ENCODE results near the gene UBE2E2.

Gene UBE2E2

GRCh38 chr3:23623844-23624243 is 420.7 kb downstream of the UBE2E2 start:
- Histone ChIP-seq H3K9me3 (ENCODE audit: insufficient read depth, low read depth, low read length) (no peaks in the 10 kb centered on the region), H3K79me2 (ENCODE audit: insufficient read depth, low read length) (no peaks in the 10 kb centered on the region), H3K36me3 (ENCODE audit: insufficient read depth, low read length) (no peaks in the 10 kb centered on the region; the same call in 1 of the 2 replicates), H3K4me3 (ENCODE audit: low read length, poor library complexity, severe bottlenecking) (no peak overlapping the region), H2AFZ (ENCODE audit: low read length) (no peak overlapping the region), H3F3A (ENCODE audit: low read depth) (no peaks in the 10 kb centered on the region), H3K9me2 (replicated peaks; ENCODE audit: low read depth, low read length) (no peaks in the 10 kb centered on the region), H3K9ac (ENCODE audit: low read depth, low read length, poor library complexity, severe bottlenecking) (no peak overlapping the region), H3K4me1 (ENCODE audit: insufficient read depth, low read length, poor library complexity, severe bottlenecking) (no peaks in the 10 kb centered on the region), H3K27me3 (ENCODE audit: insufficient read depth, low read length, poor library complexity, severe bottlenecking) (no peaks in the 10 kb centered on the region), H3K4me2 (ENCODE audit: low read depth, low read length, poor library complexity, severe bottlenecking) (no peak overlapping the region), H4K20me1 (ENCODE audit: insufficient read depth, low read length, poor library complexity, severe bottlenecking) (no peaks in the 10 kb centered on the region)
- no peak for TF ChIP-seq EZH2phosphoT487 (IDR thresholded peaks at IDR 0.05; ENCODE audit: borderline replicate concordance)
- no peak for TF ChIP-seq CTCF (conservative IDR thresholded peaks at IDR 0.05; ENCODE audit: low read length)

GRCh38 chr3:23624305-23624704 is 421.2 kb downstream of the UBE2E2 start:
- H3K9ac ChIP-seq (ENCODE audit: low read depth, low read length, poor library complexity, severe bottlenecking), result no peak overlapping the region
- no peaks in the 10 kb centered on the region for H3K9me2 ChIP-seq (replicated peaks; ENCODE audit: low read depth, low read length)
- H3K79me2 ChIP-seq (ENCODE audit: insufficient read depth, low read length), result no peaks in the 10 kb centered on the region
- H2AFZ ChIP-seq (ENCODE audit: low read length), result no peak overlapping the region
- no peak for TF ChIP-seq EZH2phosphoT487 (IDR thresholded peaks at IDR 0.05; ENCODE audit: borderline replicate concordance)
- no peak for TF ChIP-seq CTCF (conservative IDR thresholded peaks at IDR 0.05; ENCODE audit: low read length)
- peaks cover 4% of the 10 kb centered on the region for H3K4me1 ChIP-seq (ENCODE audit: insufficient read depth, low read length, poor library complexity, severe bottlenecking)
- H4K20me1 ChIP-seq (ENCODE audit: insufficient read depth, low read length, poor library complexity, severe bottlenecking), result no peaks in the 10 kb centered on the region
- no peak overlapping the region for H3K4me2 ChIP-seq (ENCODE audit: low read depth, low read length, poor library complexity, severe bottlenecking)
- H3K27me3 ChIP-seq (ENCODE audit: insufficient read depth, low read length, poor library complexity, severe bottlenecking), result no peaks in the 10 kb centered on the region
- H3F3A ChIP-seq (ENCODE audit: low read depth), result no peaks in the 10 kb centered on the region
- no peaks in the 10 kb centered on the region; the same call in 1 of the 2 replicates for H3K36me3 ChIP-seq (ENCODE audit: insufficient read depth, low read length)
- H3K4me3 ChIP-seq (ENCODE audit: low read length, poor library complexity, severe bottlenecking), result no peak overlapping the region
- H3K9me3 ChIP-seq (ENCODE audit: insufficient read depth, low read depth, low read length), result no peaks in the 10 kb centered on the region

- no peaks in the 10 kb centered on the region for H3K9me2 ChIP-seq (replicated peaks; ENCODE audit: low read depth, low read length)
- H3F3A ChIP-seq (ENCODE audit: low read depth), result no peaks in the 10 kb centered on the region
- H3K4me1 ChIP-seq (ENCODE audit: insufficient read depth, low read length, poor library complexity, severe bottlenecking), result peaks cover 9% of the 10 kb centered on the region
- H3K79me2 ChIP-seq (ENCODE audit: insufficient read depth, low read length), result no peaks in the 10 kb centered on the region
- no peaks in the 10 kb centered on the region for H4K20me1 ChIP-seq (ENCODE audit: insufficient read depth, low read length, poor library complexity, severe bottlenecking)
- TF ChIP-seq CTCF (conservative IDR thresholded peaks at IDR 0.05; ENCODE audit: low read length) (no peak), EZH2phosphoT487 (IDR thresholded peaks at IDR 0.05; ENCODE audit: borderline replicate concordance) (no peak)
- no peaks in the 10 kb centered on the region; the same call in 1 of the 2 replicates for H3K36me3 ChIP-seq (ENCODE audit: insufficient read depth, low read length)
- no peak overlapping the region for H3K4me3 ChIP-seq (ENCODE audit: low read length, poor library complexity, severe bottlenecking)
- no peaks in the 10 kb centered on the region for H3K27me3 ChIP-seq (ENCODE audit: insufficient read depth, low read length, poor library complexity, severe bottlenecking)
- H3K4me2 ChIP-seq (ENCODE audit: low read depth, low read length, poor library complexity, severe bottlenecking), result no peak overlapping the region
- H2AFZ ChIP-seq (ENCODE audit: low read length), result no peak overlapping the region
- H3K9ac ChIP-seq (ENCODE audit: low read depth, low read length, poor library complexity, severe bottlenecking), result no peak overlapping the region
- no peaks in the 10 kb centered on the region for H3K9me3 ChIP-seq (ENCODE audit: insufficient read depth, low read depth, low read length)
These were observed 423.3 kb downstream of the UBE2E2 start for GRCh38 chr3:23626442-23626841.
